Measurements from ENCODE around the gene NOTCH3.

GRCh38 chr19:15239337-15239949 lies 38.6 kb upstream of the NOTCH3 start:
- TF ChIP-seq POLR2A (IDR thresholded peaks at IDR 0.05; ENCODE audit: low read depth, low read length) (no peak), POLR2AphosphoS5 (IDR thresholded peaks at IDR 0.05; ENCODE audit: low read depth, low read length) (no peak), TAF1 (IDR thresholded peaks at IDR 0.05; ENCODE audit: borderline replicate concordance, low read depth, low read length) (no peak)
